IMR-90 (cell line): ENCODE results near the gene CDH23. TPM values are rescaled to one million over a fixed set of nuclear protein-coding genes. Genes with fewer than 3 reads are reported as not detected.

ENCODE experiments used
- ATAC-seq: fragments of 200-7000 bp; cut with Tn5 transposase; 2 replicates; pipeline ENCODE4 v1.9.1; 2020; ENCODE audit warnings: low read depth, mild to moderate bottlenecking, moderate library complexity
- BruUV-seq: library from RNA; stranded (reverse); fragments of 400-500 nt; replicated peaks from 2 replicates; lab custom pipeline; 2021; lab: Mats Ljungman, UMichigan
- CTCF ChIA-PET: fragments of 300-600 bp; formaldehyde crosslinking; extraction: SDS; loops from one replicate; lab custom pipeline; 2021; ENCODE audit warnings: antibody characterized with exemption; lab: Yijun Ruan, JAX
- POLR2A ChIA-PET: fragments of 300-600 bp; sonication (Branson Sonifier 250); formaldehyde crosslinking; loops from one replicate; lab custom pipeline; 2022; ENCODE audit warnings: antibody characterized with exemption; ENCODE audit not compliant: unreplicated experiment; lab: Charles Lee
- DNase-seq: peaks from one replicate; pipeline ENCODE4 v3.0.0; 2013
- H2AFZ ChIP-seq: replicated peaks from 2 replicates; pipeline ENCODE3; 2013; ENCODE audit warnings: low read length, mild to moderate bottlenecking; ENCODE audit not compliant: poor library complexity
- H2AK5ac ChIP-seq: 2 replicates; pipeline ENCODE4 v1.6.1; 2013; ENCODE audit warnings: low read depth, low read length, inconsistent platforms
- H2AK9ac ChIP-seq: replicated peaks from 2 replicates; pipeline ENCODE3; 2013; ENCODE audit warnings: mild to moderate bottlenecking, low read depth, low read length, moderate library complexity; ENCODE audit not compliant: poor library complexity
- H2BK120ac ChIP-seq: 2 replicates; pipeline ENCODE4 v1.6.1; 2013; ENCODE audit warnings: low read depth, low read length, inconsistent platforms
- H2BK15ac ChIP-seq: 3 replicates; pipeline ENCODE4 v1.6.1; 2013; ENCODE audit warnings: low read depth, low read length, inconsistent platforms
- H2BK20ac ChIP-seq: 2 replicates; pipeline ENCODE4 v1.6.1; 2013; ENCODE audit warnings: low read depth, mild to moderate bottlenecking, inconsistent platforms, low read length, moderate library complexity
- H2BK5ac ChIP-seq: 2 replicates; pipeline ENCODE4 v1.6.1; 2013; ENCODE audit warnings: mild to moderate bottlenecking, low read depth, low read length, inconsistent platforms; ENCODE audit not compliant: poor library complexity, severe bottlenecking
- H3K14ac ChIP-seq: replicated peaks from 2 replicates; pipeline ENCODE4 v1.6.1; 2013; ENCODE audit warnings: low read depth, low read length, inconsistent platforms
- H3K18ac ChIP-seq: 2 replicates; pipeline ENCODE4 v1.6.1; 2013; ENCODE audit warnings: low read depth, low read length, control low read depth
- H3K23ac ChIP-seq: 2 replicates; pipeline ENCODE4 v1.6.1; 2013; ENCODE audit warnings: low read depth, low read length, inconsistent platforms
- H3K27ac ChIP-seq: 2 replicates; pipeline ENCODE4 v1.5.1; 2013; ENCODE audit warnings: mild to moderate bottlenecking, control low read depth, low read length; ENCODE audit not compliant: insufficient read depth
- H3K27me3 ChIP-seq: 2 replicates; pipeline ENCODE4 v1.6.1; 2013; ENCODE audit warnings: low read length; ENCODE audit not compliant: control insufficient read depth, insufficient read depth
- H3K36me3 ChIP-seq: 2 replicates; pipeline ENCODE4 v1.6.1; 2013; ENCODE audit warnings: low read length, mixed read lengths; ENCODE audit not compliant: control insufficient read depth, insufficient read depth
- H3K4ac ChIP-seq: 2 replicates; pipeline ENCODE4 v1.6.1; 2013; ENCODE audit warnings: low read depth, low read length, inconsistent platforms
- H3K4me1 ChIP-seq: 2 replicates; pipeline ENCODE4 v1.6.1; 2013; ENCODE audit warnings: low read length, mixed read lengths; ENCODE audit not compliant: control insufficient read depth, insufficient read depth
- H3K4me2 ChIP-seq: 2 replicates; pipeline ENCODE4 v1.6.1; 2013; ENCODE audit warnings: low read depth, mild to moderate bottlenecking, control low read depth, low read length, moderate library complexity
- H3K4me3 ChIP-seq: 2 replicates; pipeline ENCODE4 v1.5.1; 2013; ENCODE audit warnings: low read depth, mild to moderate bottlenecking, control low read depth, low read length, moderate library complexity; ENCODE audit not compliant: insufficient read depth
- H3K56ac ChIP-seq: 2 replicates; pipeline ENCODE4 v1.6.1; 2013; ENCODE audit warnings: low read length, inconsistent platforms; ENCODE audit not compliant: insufficient read depth; ENCODE audit errors: extremely low read depth
- H3K79me1 ChIP-seq, 2 experiments: 2 replicates each; pipeline ENCODE4 v1.6.1; 2013; ENCODE audit warnings: low read length in 2 of 2, inconsistent platforms in 1 of 2, low read depth in 1 of 2
- H3K9ac ChIP-seq: 2 replicates; pipeline ENCODE4 v1.6.1; 2013; ENCODE audit warnings: low read depth, low read length, control low read depth
- H3K9me1 ChIP-seq: 2 replicates; pipeline ENCODE4 v1.6.1; 2013; ENCODE audit warnings: low read length, inconsistent platforms; ENCODE audit not compliant: insufficient read depth
- H3K9me3 ChIP-seq: 2 replicates; pipeline ENCODE4 v1.6.1; 2013; ENCODE audit warnings: low read length; ENCODE audit not compliant: control insufficient read depth, insufficient read depth
- H4K20me1 ChIP-seq: 2 replicates; pipeline ENCODE4 v1.6.1; 2013; ENCODE audit warnings: low read length, inconsistent platforms; ENCODE audit not compliant: insufficient read depth
- H4K5ac ChIP-seq: 2 replicates; pipeline ENCODE4 v1.6.1; 2013; ENCODE audit warnings: mild to moderate bottlenecking, low read depth, low read length, control low read depth
- H4K8ac ChIP-seq, 2 experiments: 2 replicates each; pipeline ENCODE4 v1.6.1; 2013; ENCODE audit warnings: low read depth in 2 of 2, low read length in 2 of 2, control low read depth in 1 of 2, inconsistent platforms in 1 of 2
- H4K91ac ChIP-seq: 2 replicates; pipeline ENCODE4 v1.6.1; 2013; ENCODE audit warnings: low read depth, low read length, inconsistent platforms; ENCODE audit not compliant: insufficient read depth
- BHLHE40 ChIP-seq: fragments of 150-350 bp; IDR thresholded peaks from 2 replicates; pipeline ENCODE4 v1.6.1; 2016; ENCODE audit warnings: mild to moderate bottlenecking, low read depth, low read length
- CEBPB ChIP-seq: IDR thresholded peaks from 2 replicates; pipeline ENCODE4 v1.6.1; 2012; ENCODE audit warnings: low read depth, low read length, improper control_type of control experiment
- CHD1 ChIP-seq: IDR thresholded peaks from 2 replicates; pipeline ENCODE4 v1.6.1; 2012; ENCODE audit warnings: low read depth, low read length, improper control_type of control experiment
- ELK1 ChIP-seq: fragments of 150-350 bp; IDR thresholded peaks from 2 replicates; pipeline ENCODE4 v1.6.1; 2016; ENCODE audit warnings: low read depth, mild to moderate bottlenecking, low read length, moderate library complexity, borderline replicate concordance
- MAFK ChIP-seq: IDR thresholded peaks from 2 replicates; pipeline ENCODE4 v1.6.1; 2012; ENCODE audit warnings: low read depth, low read length, improper control_type of control experiment
- NFE2L2 ChIP-seq: fragments of 150-350 bp; IDR thresholded peaks from 2 replicates; pipeline ENCODE4 v1.6.1; 2016; ENCODE audit warnings: low read depth, mild to moderate bottlenecking, low read length
- POLR2A ChIP-seq: IDR thresholded peaks from 2 replicates; pipeline ENCODE4 v1.6.1; 2012; ENCODE audit warnings: mild to moderate bottlenecking, low read depth, low read length
- RCOR1 ChIP-seq: IDR thresholded peaks from 2 replicates; pipeline ENCODE4 v1.6.1; 2012; ENCODE audit warnings: mild to moderate bottlenecking, low read length, improper control_type of control experiment; ENCODE audit not compliant: insufficient replicate concordance
- RFX5 ChIP-seq: IDR thresholded peaks from 2 replicates; pipeline ENCODE4 v1.8.0; 2012; ENCODE audit warnings: low read depth, mild to moderate bottlenecking, low read length, moderate library complexity
- SMC3 ChIP-seq: fragments of 150-350 bp; IDR thresholded peaks from 2 replicates; pipeline ENCODE4 v1.6.1; 2016; ENCODE audit warnings: low read depth, mild to moderate bottlenecking, antibody characterized with exemption, low read length, moderate library complexity
- USF2 ChIP-seq: fragments of 150-350 bp; IDR thresholded peaks from 2 replicates; pipeline ENCODE4 v1.6.1; 2017; ENCODE audit warnings: mild to moderate bottlenecking, antibody characterized with exemption, low read length, low read depth
- WGBS, 2 experiments: methylation state at CpG; one replicate each; pipeline versions ENCODE4 v1.1.5 to v1.1.7; 2013; ENCODE audit warnings: missing lambda C conversion rate in 2 of 2; ENCODE audit not compliant: insufficient read length in 1 of 2; ENCODE audit errors: extremely low coverage in 2 of 2; 5-methylcytosine and 5-hydroxymethylcytosine counted together
- dilution Hi-C: fragments of 300-500 bp; cut with HindIII; formaldehyde crosslinking; loops from one replicate; pipeline ENCODE4 v1.14.3; 2018; ENCODE audit warnings: low sequenced_read_pairs; ENCODE audit not compliant: unreplicated experiment
- in situ Hi-C: fragments of 300-500 bp; cut with MboI; formaldehyde crosslinking; loops from 3 replicates; pipeline ENCODE4 v1.14.3; 2019; ENCODE audit warnings: low sequenced_read_pairs, inconsistent platforms, mixed read lengths
- intact Hi-C: fragments of 100-400 bp; cut with micrococcal nuclease; formaldehyde crosslinking; loops from 2 replicates; pipeline ENCODE4 v1.10.0; 2022
- polyA plus RNA-seq, 3 experiments: library from polyadenylated mRNA; depleted of rRNA; stranded (reverse); fragments of >200 nt; gene quantifications; 2 replicates each; pipeline ENCODE4 v1.2.3, GENCODE V29; 2012; ENCODE audit warnings: low replicate concordance in 1 of 3
- total RNA-seq: library from RNA; depleted of rRNA; stranded (reverse); fragments of >200 nt; gene quantifications from 2 replicates; pipeline ENCODE4 v1.2.3, GENCODE V29; 2012

CDH23 gene
- total and polyA plus RNA-seq, 2 of the 4 experiments (the other 2 are of a cell fraction): under 0.01 to 0.03 TPM

GRCh38 chr10:71633920-71634319, 237.2 kb downstream of the CDH23 start (continued):
- TF ChIP-seq USF2 (no peak), RFX5 (no peak), RCOR1 (no peak)

- H3K79me1 ChIP-seq: no peaks in the 10 kb centered on the region
- no peak overlapping the region for H2AK9ac ChIP-seq
- no CpG with 5 or more reads among the region's 5 CpGs for WGBS, 2 experiments
- no peak overlapping the region for H3K18ac ChIP-seq
- no peak overlapping the region for H2BK120ac ChIP-seq
- no peaks in the 10 kb centered on the region for H4K20me1 ChIP-seq
- H2BK20ac ChIP-seq: no peak overlapping the region
- H4K91ac ChIP-seq: no peak overlapping the region
- no peak overlapping the region for H3K56ac ChIP-seq
- no peak for DNase-seq
- no peak overlapping the region for H3K4ac ChIP-seq
- H3K14ac ChIP-seq: no peak overlapping the region
- no peak overlapping the region for H3K27ac ChIP-seq
- dilution Hi-C loops: no loop called here
- H3K4me2 ChIP-seq: no peak overlapping the region
- in situ Hi-C loops: no loop called here
- H3K36me3 ChIP-seq: no peaks in the 10 kb centered on the region
- H3K27me3 ChIP-seq: peaks cover 66% of the 10 kb centered on the region
- no peak overlapping the region for H2AFZ ChIP-seq
- H2BK5ac ChIP-seq: no peak overlapping the region
- H3K9ac ChIP-seq: no peak overlapping the region
- H3K4me1 ChIP-seq: no peaks in the 10 kb centered on the region
- intact Hi-C loops: no loop called here
- no peak overlapping the region for H2AK5ac ChIP-seq
- ChIA-PET CTCF (no interaction called here), POLR2A (no interaction called here)
- H3K23ac ChIP-seq: no peak overlapping the region
- H3K9me3 ChIP-seq: no peaks in the 10 kb centered on the region
- ATAC-seq: no peak
- no peak overlapping the region for H3K4me3 ChIP-seq
- H3K9me1 ChIP-seq: no peaks in the 10 kb centered on the region
- no peak overlapping the region for H4K5ac ChIP-seq
- TF ChIP-seq SMC3 (no peak), MAFK (no peak), POLR2A (no peak), CHD1 (no peak), ELK1 (no peak), RCOR1 (no peak), BHLHE40 (no peak), USF2 (no peak), NFE2L2 (no peak), RFX5 (no peak), CEBPB (no peak)
- H2BK15ac ChIP-seq: no peak overlapping the region
- no peak overlapping the region for H4K8ac ChIP-seq
- no TSS peak for BruUV-seq
Measured at GRCh38 chr10:71634531-71635164, 237.9 kb downstream of the CDH23 start.
